HepG2 (cell line): ENCODE results near the gene NR1H2. TPM values are rescaled to one million over a fixed set of nuclear protein-coding genes. Genes with fewer than 3 reads are reported as not detected.

Experiments
- ASH2L ChIP-seq: fragments of 300-600, 200-600 bp; sonication (generic); IDR thresholded peaks from 2 replicates; pipeline ENCODE4 v1.7.0; 2017; ENCODE audit warnings: low read depth, mild to moderate bottlenecking, moderate library complexity, mixed read lengths, low read length; ENCODE audit not compliant: insufficient read length
- BHLHE40 ChIP-seq: IDR thresholded peaks from 2 replicates; pipeline ENCODE4 v1.6.1; 2011; ENCODE audit warnings: low read length, improper control_type of control experiment
- KAT7 ChIP-seq: IDR thresholded peaks from 2 replicates; pipeline ENCODE4 v1.6.1; 2018; ENCODE audit warnings: borderline replicate concordance, missing compliant biosample characterization
- NBN ChIP-seq: fragments of 450-650 bp; conservative IDR thresholded peaks from 2 replicates; pipeline ENCODE4 v1.6.1; 2017
- NCOR1 ChIP-seq: fragments of 200-600 bp; sonication (generic); IDR thresholded peaks from 2 replicates; pipeline ENCODE4 v1.7.0; 2017; ENCODE audit warnings: antibody characterized with exemption, low read length, borderline replicate concordance
- NFKB2 ChIP-seq: sonication (generic); formaldehyde crosslinking; IDR thresholded peaks from 2 replicates; pipeline ENCODE4 v1.4.0; 2020; ENCODE audit warnings: missing genetic modification reagents, borderline replicate concordance
- PITX1 ChIP-seq: sonication (generic); formaldehyde crosslinking; IDR thresholded peaks from 2 replicates; pipeline ENCODE4 v1.5.1; 2020; ENCODE audit warnings: mild to moderate bottlenecking, missing genetic modification reagents
- RXRB ChIP-seq: IDR thresholded peaks from 2 replicates; pipeline ENCODE4 v1.6.1; 2016; ENCODE audit warnings: borderline replicate concordance, missing genetic modification reagents, missing compliant biosample characterization
- SOX13 ChIP-seq, 3 experiments: fragments of 450-650 bp in 1 of 3; sonication (generic) in 1 of 3; formaldehyde crosslinking in 1 of 3; IDR thresholded peaks in 2 of 3; conservative IDR thresholded peaks in 1 of 3; 2 replicates each; pipeline versions ENCODE4 v1.5.0 to v1.6.1; 2016 to 2020; ENCODE audit warnings: antibody characterized with exemption in 1 of 3, mild to moderate bottlenecking in 1 of 3, missing compliant biosample characterization in 1 of 3, missing genetic modification reagents in 1 of 3, moderate library complexity in 1 of 3
- SRY ChIP-seq: sonication (generic); formaldehyde crosslinking; IDR thresholded peaks from 2 replicates; pipeline ENCODE4 v1.8.0; 2022; ENCODE audit warnings: mild to moderate bottlenecking, missing genetic modification reagents
- TFE3 ChIP-seq: IDR thresholded peaks from 2 replicates; pipeline ENCODE4 v1.6.1; 2016
- THRA ChIP-seq: sonication (generic); formaldehyde crosslinking; IDR thresholded peaks from 2 replicates; pipeline ENCODE4 v1.4.0; 2020; ENCODE audit warnings: missing genetic modification reagents, borderline replicate concordance
- XBP1 ChIP-seq: sonication (generic); formaldehyde crosslinking; IDR thresholded peaks from 2 replicates; pipeline ENCODE4 v1.5.0; 2020; ENCODE audit warnings: missing genetic modification reagents
- YEATS2 ChIP-seq: sonication (generic); formaldehyde crosslinking; IDR thresholded peaks from 2 replicates; pipeline ENCODE4 v1.4.0; 2020; ENCODE audit warnings: missing genetic modification reagents, borderline replicate concordance
- ZBTB49 ChIP-seq: sonication (generic); formaldehyde crosslinking; IDR thresholded peaks from 2 replicates; pipeline ENCODE4 v1.4.0; 2020; ENCODE audit warnings: missing genetic modification reagents, borderline replicate concordance
- ZFYVE20 ChIP-seq: sonication (generic); formaldehyde crosslinking; IDR thresholded peaks from 2 replicates; pipeline ENCODE4 v1.8.0; 2023; ENCODE audit warnings: low read depth, mild to moderate bottlenecking, moderate library complexity, missing genetic modification reagents, borderline replicate concordance
- ZNF274 ChIP-seq: sonication (generic); formaldehyde crosslinking; IDR thresholded peaks from 2 replicates; pipeline ENCODE4 v1.5.1; 2020; ENCODE audit warnings: mild to moderate bottlenecking, missing genetic modification reagents
- ZNF567 ChIP-seq: sonication (generic); formaldehyde crosslinking; IDR thresholded peaks from 2 replicates; pipeline ENCODE4 v1.8.1; 2023; ENCODE audit warnings: mild to moderate bottlenecking, missing genetic modification reagents, borderline replicate concordance
- ZNF615 ChIP-seq: sonication (generic); formaldehyde crosslinking; IDR thresholded peaks from 2 replicates; pipeline ENCODE4 v1.5.0; 2020; ENCODE audit warnings: mild to moderate bottlenecking, missing genetic modification reagents, borderline replicate concordance
- ZNF737 ChIP-seq: sonication (generic); formaldehyde crosslinking; IDR thresholded peaks from 2 replicates; pipeline ENCODE4 v1.5.0; 2020; ENCODE audit warnings: missing genetic modification reagents, mild to moderate bottlenecking, borderline replicate concordance
- ZNF777 ChIP-seq: sonication (generic); formaldehyde crosslinking; IDR thresholded peaks from 2 replicates; pipeline ENCODE4 v1.4.0; 2020; ENCODE audit warnings: missing genetic modification reagents
- ZNF839 ChIP-seq: sonication (generic); formaldehyde crosslinking; IDR thresholded peaks from 2 replicates; pipeline ENCODE4 v1.4.0; 2020; ENCODE audit warnings: missing genetic modification reagents, mild to moderate bottlenecking, borderline replicate concordance
- ZSCAN21 ChIP-seq: sonication (generic); formaldehyde crosslinking; IDR thresholded peaks from 2 replicates; pipeline ENCODE4 v1.8.0; 2022; ENCODE audit warnings: mild to moderate bottlenecking, missing genetic modification reagents, moderate library complexity, borderline replicate concordance
- polyA plus RNA-seq, 8 experiments: library from polyadenylated mRNA; depleted of rRNA in 3 of 8; stranded (reverse) in 7 of 8; unstranded in 1 of 8; fragments of >200 nt; fragmentation: Illumina TruSeq in 4 of 8; extraction: Trizol in 4 of 8; gene quantifications; 2 replicates each; pipeline versions ENCODE4 v1.2.1 to v1.2.3, GENCODE V29; 2011 to 2016; ENCODE audit warnings: low read depth in 4 of 8, missing spikeins in 1 of 8, mixed read lengths in 1 of 8; ENCODE audit not compliant: insufficient read depth in 1 of 8
- total RNA-seq, 5 experiments: library from RNA; depleted of rRNA; stranded (reverse); fragments of >200 nt; fragmentation: Illumina TruSeq; extraction: Trizol; gene quantifications; 2 replicates each; pipeline ENCODE4 v1.2.3, GENCODE V29; 2016; ENCODE audit warnings: low read depth in 1 of 5

NR1H2 gene
- total and polyA plus RNA-seq, 2 of the 13 experiments (the other 11 are each of a cell fraction or from before 2014, with no cell fraction given), result 10.3 to 13.5 TPM

- TF ChIP-seq SOX13 (IDR thresholded peaks at IDR 0.05), result no peak
- peak in 1 of 2 experiments; percentile 35; a peak in 1 of 4 replicates for TF ChIP-seq SOX13 (CRISPR knock-in tag; conservative IDR thresholded peaks at IDR 0.05 in 1 of 2, IDR thresholded peaks at IDR 0.05 in 1 of 2)
- no peak; the same call in 1 of the 2 replicates for TF ChIP-seq BHLHE40
- no peak for TF ChIP-seq NFKB2 (CRISPR knock-in tag)
- peak; percentile 70 for TF ChIP-seq RXRB
- 0 out of 2 replicates have a peak, but pooled peaks have one; percentile 59 for TF ChIP-seq KAT7 (CRISPR knock-in tag)
- TF ChIP-seq THRA (CRISPR knock-in tag), result peak; percentile 63; the same call in 1 of the 2 replicates
- TF ChIP-seq ZBTB49, result no peak
- TF ChIP-seq ZNF737 (CRISPR knock-in tag), result no peak
- TF ChIP-seq ZNF567, result no peak
- peak; percentile 49; the same call in 1 of the 2 replicates for TF ChIP-seq TFE3 (CRISPR knock-in tag)
- peak; percentile 95 for TF ChIP-seq ASH2L
- TF ChIP-seq ZNF615 (CRISPR knock-in tag), result peak; percentile 84; the same call in 1 of the 2 replicates
- TF ChIP-seq SRY, result peak; percentile 78; the same call in 1 of the 2 replicates
- no peak; the same call in 1 of the 2 replicates for TF ChIP-seq NCOR1
- TF ChIP-seq ZNF274, result peak; percentile 59; the same call in 1 of the 2 replicates
- no peak for TF ChIP-seq ZFYVE20
- TF ChIP-seq ZNF839, result 0 out of 2 replicates have a peak, but pooled peaks have one; percentile 63
- no peak for TF ChIP-seq XBP1
- peak; percentile 38; the same call in 1 of the 2 replicates for TF ChIP-seq ZNF777 (CRISPR knock-in tag)
- no peak for TF ChIP-seq NBN
- TF ChIP-seq YEATS2 (CRISPR knock-in tag), result peak; percentile 95
- peak; percentile 46; the same call in 1 of the 2 replicates for TF ChIP-seq PITX1 (CRISPR knock-in tag)
- TF ChIP-seq ZSCAN21 (CRISPR knock-in tag), result peak; percentile 17; the same call in 1 of the 2 replicates
Measured at GRCh38 chr19:50376166-50377050, at the start of gene NR1H2 (continued).
